ENCODE data around the gene SNAPC2.
"Not testable (repeated sequence)": the region's sequence is repeated elsewhere in the genome, so short reads cannot be mapped to it uniquely, and the experiment has no call there.

The SNAPC2 gene

DNA sequence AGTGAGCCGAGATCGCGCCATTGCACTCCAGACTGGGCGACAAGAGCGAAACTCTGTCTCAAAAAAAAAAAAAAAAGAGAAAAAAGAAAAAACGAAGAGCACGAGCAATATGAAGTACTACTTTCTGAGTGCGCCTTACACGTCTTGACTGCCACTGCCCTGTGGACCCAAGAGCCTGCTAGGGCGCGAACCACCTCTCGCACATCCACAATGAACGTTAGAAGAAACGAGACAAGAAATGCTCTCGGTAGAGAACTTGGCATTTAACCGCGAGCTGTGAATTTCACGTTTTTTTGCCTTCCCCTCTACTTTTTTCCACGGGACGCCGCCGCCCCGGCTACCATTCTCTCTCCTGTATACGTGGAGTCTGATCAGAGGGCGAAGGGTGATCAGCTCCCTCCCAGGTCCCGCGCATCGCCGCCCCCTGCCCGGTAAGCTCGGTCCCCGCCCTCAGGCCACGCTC lies 22.9 kb downstream of the SNAPC2 start:
- Histone ChIP-seq H3K4me3 (ENCODE audit: low read length) (peak overlapping the region; percentile 89), H3K36me3 (ENCODE audit: control insufficient read depth, insufficient read depth, low read length) (peaks cover 4% of the 10 kb centered on the region), H3K9ac (ENCODE audit: low read length) (peak overlapping the region; percentile 98), H3K27me3 (ENCODE audit: control insufficient read depth, insufficient read depth, low read length) (no peaks in the 10 kb centered on the region), H3K9me3 (ENCODE audit: control insufficient read depth, low read length) (no peaks in the 10 kb centered on the region), H3K4me1 (ENCODE audit: control insufficient read depth, insufficient read depth, low read length) (peaks cover 9% of the 10 kb centered on the region)

DNA sequence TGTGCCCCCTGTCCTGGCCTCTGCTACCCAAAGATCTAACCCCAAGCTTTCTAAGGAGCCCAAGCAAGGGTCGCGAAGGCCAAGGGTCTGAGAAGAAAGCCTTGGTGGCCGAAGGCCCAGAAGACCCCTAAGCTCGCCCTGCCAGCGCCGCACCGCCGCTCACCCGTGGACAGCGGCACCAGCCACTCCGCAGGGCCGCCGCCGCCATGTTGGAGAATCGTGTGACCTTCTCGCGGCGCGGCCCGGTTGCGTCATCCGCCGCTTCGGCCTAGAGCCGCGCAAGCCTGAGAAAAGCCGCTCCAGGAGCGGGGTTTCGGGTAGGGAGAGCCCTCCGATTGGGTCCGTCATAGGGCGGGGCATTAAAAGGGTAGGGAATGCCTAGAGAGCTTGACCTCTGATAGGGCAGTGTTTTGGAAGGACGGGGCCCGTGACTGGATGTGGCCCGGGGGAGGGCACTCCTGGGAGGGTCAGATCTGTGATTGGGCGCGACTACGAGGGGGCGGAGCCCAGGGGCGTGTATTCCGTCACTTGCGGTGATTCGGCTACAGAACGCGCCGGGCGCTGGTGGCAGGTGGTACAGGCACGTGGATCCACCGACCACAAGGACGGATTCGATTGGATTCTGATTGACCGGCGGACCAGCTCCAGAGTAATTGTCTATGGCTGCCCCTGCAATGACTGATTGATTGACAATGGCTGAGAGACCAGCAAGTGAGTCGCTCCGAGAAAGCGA lies 23.5 kb downstream of the SNAPC2 start, which contains the start of gene TIMM44:
TIMM44 (minus strand) TSS at position 223 of the 733 bp plus-strand sequence; CDS start at position 208, 15 bp downstream.
- peaks cover 9% of the 10 kb centered on the region for H3K4me1 ChIP-seq (ENCODE audit: control insufficient read depth, insufficient read depth, low read length)
- H3K27me3 ChIP-seq (ENCODE audit: control insufficient read depth, insufficient read depth, low read length) = no peaks in the 10 kb centered on the region

DNA sequence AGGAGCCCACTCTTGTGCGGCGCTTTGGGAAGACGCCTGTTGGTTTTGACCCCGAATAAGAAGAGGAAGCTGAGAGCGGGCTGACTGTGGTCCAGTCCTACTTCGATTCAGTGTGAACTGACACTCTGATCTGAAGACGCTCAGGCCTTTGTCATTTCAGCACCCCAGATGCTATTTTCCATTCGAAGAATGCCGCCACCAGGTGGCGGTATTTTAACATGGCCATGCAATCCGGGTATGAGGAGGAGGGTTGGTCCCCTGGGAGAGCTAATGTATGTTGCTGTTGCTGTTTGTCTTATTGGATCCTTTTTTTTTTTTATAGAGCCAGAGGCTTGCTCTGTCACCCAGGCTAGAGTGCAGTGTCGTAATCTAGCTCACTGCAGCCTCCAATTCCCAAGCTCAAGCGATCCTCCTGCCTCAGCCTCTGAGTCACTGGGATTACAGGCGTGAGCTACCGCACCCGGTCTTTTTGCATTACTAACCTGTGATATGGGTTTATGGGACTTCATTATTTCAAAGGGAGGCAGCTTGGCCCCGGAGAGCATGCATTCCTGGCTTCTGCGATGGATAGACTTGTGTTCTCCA lies 24.1 kb downstream of the SNAPC2 start:
- no peaks in the 10 kb centered on the region for H3K9me3 ChIP-seq (ENCODE audit: control insufficient read depth, low read length)
- H3K9ac ChIP-seq (ENCODE audit: low read length) = peak overlapping the region; percentile 98
- peaks cover 9% of the 10 kb centered on the region for H3K4me1 ChIP-seq (ENCODE audit: control insufficient read depth, insufficient read depth, low read length)
- peaks cover 4% of the 10 kb centered on the region for H3K36me3 ChIP-seq (ENCODE audit: control insufficient read depth, insufficient read depth, low read length)
- H3K4me3 ChIP-seq (ENCODE audit: low read length) = peak overlapping the region; percentile 85
- no peaks in the 10 kb centered on the region for H3K27me3 ChIP-seq (ENCODE audit: control insufficient read depth, insufficient read depth, low read length)

More for the DNA sequence above, 23.5 kb downstream of the SNAPC2 start, which contains the start of gene TIMM44:
- H3K9ac ChIP-seq (ENCODE audit: low read length) = peak within 1 kb of the TSS; percentile 98
- peak within 1 kb of the TSS; percentile 89 for H3K4me3 ChIP-seq (ENCODE audit: low read length)
- peaks cover 4% of the 10 kb centered on the region for H3K36me3 ChIP-seq (ENCODE audit: control insufficient read depth, insufficient read depth, low read length)
- no peaks in the 10 kb centered on the region for H3K9me3 ChIP-seq (ENCODE audit: control insufficient read depth, low read length)

DNA sequence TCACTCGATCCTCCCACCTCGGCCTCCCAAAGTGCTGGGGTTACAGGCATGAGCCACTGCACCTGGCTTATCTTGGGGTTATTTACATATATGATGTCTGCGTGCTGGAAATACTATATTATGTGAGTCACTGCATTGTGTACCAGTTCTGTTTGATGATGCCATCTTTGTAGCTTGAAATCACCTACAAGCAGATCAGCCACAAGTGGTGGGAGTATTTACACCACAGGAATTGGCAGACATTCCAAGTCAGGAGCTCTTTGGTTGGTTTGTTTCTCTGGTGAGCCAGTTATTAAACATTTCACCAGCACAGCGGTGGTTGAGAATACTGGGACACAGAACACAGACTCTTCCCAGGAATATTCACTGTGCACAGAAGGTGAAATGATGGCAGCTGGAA lies 27.8 kb downstream of the SNAPC2 start:
- Histone ChIP-seq H3K4me3 (ENCODE audit: low read length) (no peak overlapping the region), H3K36me3 (ENCODE audit: control insufficient read depth, insufficient read depth, low read length) (no peaks in the 10 kb centered on the region), H3K4me1 (ENCODE audit: control insufficient read depth, insufficient read depth, low read length) (peaks cover under 1% of the 10 kb centered on the region)

DNA sequence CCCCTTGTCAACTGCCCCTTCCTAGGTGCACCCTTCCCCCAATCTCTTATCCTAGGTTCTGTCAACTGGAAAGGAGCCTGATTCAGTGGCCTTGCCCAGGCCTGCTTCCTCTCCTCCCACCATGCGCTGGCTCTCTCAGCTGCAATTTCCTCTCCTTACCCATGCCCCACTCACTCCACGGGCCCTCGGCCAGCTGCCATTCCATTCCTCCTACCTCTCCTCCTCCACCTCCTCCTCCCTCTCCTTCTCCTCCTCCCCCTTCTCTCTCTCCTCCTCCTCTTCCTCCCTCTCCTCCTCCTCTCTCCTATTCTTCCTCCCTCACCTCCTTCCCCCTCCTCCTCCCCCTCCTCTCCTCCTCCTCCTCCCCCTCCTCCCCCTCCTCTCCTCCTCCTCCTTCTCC lies 32.9 kb downstream of the SNAPC2 start:
- H3K4me1 ChIP-seq (ENCODE audit: control insufficient read depth, insufficient read depth, low read length) = no peaks in the 10 kb centered on the region
- H3K27me3 ChIP-seq (ENCODE audit: control insufficient read depth, insufficient read depth, low read length) = no peaks in the 10 kb centered on the region
- no peak overlapping the region for H3K4me3 ChIP-seq (ENCODE audit: low read length)
- H3K36me3 ChIP-seq (ENCODE audit: control insufficient read depth, insufficient read depth, low read length) = no peaks in the 10 kb centered on the region
- H3K9ac ChIP-seq (ENCODE audit: low read length) = no peak overlapping the region
- no peaks in the 10 kb centered on the region for H3K9me3 ChIP-seq (ENCODE audit: control insufficient read depth, low read length)

More for the DNA sequence above, 27.8 kb downstream of the SNAPC2 start:
- Histone ChIP-seq H3K9me3 (ENCODE audit: control insufficient read depth, low read length) (no peaks in the 10 kb centered on the region), H3K9ac (ENCODE audit: low read length) (no peak overlapping the region), H3K27me3 (ENCODE audit: control insufficient read depth, insufficient read depth, low read length) (no peaks in the 10 kb centered on the region)

DNA sequence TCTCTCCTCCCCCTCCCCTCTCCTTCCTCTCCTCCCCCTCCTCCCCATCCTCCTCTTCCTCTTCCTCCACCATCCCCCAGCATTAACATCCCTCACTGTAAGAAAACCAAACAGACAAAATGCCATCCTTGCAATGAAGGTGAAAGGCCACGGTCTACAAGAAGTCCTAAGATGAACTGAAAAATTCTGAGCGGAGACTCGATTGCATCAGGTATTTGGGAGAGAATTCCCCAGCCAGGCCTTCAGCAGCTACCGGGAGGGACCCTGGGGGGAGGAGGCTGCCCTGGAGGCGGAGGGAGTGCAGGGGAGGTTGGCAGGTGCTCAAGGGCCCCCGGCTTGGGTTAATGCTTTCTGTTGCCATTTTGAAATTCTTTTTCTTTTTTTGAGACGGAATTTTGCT lies 33.4 kb downstream of the SNAPC2 start:
- Histone ChIP-seq H3K4me1 (ENCODE audit: control insufficient read depth, insufficient read depth, low read length) (no peaks in the 10 kb centered on the region), H3K9me3 (ENCODE audit: control insufficient read depth, low read length) (no peaks in the 10 kb centered on the region), H3K27me3 (ENCODE audit: control insufficient read depth, insufficient read depth, low read length) (no peaks in the 10 kb centered on the region)

DNA sequence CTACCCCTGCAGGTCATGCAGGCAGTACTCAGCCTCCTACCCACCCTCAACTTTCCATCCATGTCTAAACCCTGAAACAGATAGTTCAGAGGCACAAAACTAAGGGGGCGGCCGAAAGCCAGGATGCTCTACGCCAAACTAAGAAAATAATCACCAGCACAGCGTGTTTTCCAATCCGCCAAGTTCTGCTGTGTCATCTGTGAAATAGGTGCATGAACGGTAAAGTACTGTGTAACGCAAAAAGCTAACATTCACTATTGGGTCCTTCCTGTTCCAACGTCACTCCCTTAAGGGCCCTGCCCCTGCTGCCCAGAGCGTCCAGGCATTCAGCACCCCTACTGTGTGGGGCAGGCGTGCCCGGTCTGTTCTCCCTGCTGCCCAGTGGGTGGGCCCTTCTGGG lies 35.6 kb downstream of the SNAPC2 start:
- Histone ChIP-seq H3K4me1 (ENCODE audit: control insufficient read depth, insufficient read depth, low read length) (no peaks in the 10 kb centered on the region), H3K27me3 (ENCODE audit: control insufficient read depth, insufficient read depth, low read length) (no peaks in the 10 kb centered on the region), H3K9ac (ENCODE audit: low read length) (no peak overlapping the region), H3K9me3 (ENCODE audit: control insufficient read depth, low read length) (no peaks in the 10 kb centered on the region), H3K36me3 (ENCODE audit: control insufficient read depth, insufficient read depth, low read length) (no peaks in the 10 kb centered on the region), H3K4me3 (ENCODE audit: low read length) (no peak overlapping the region)

More for the DNA sequence above, 33.4 kb downstream of the SNAPC2 start:
- no peak overlapping the region for H3K4me3 ChIP-seq (ENCODE audit: low read length)
- no peak overlapping the region for H3K9ac ChIP-seq (ENCODE audit: low read length)
- no peaks in the 10 kb centered on the region for H3K36me3 ChIP-seq (ENCODE audit: control insufficient read depth, insufficient read depth, low read length)

DNA sequence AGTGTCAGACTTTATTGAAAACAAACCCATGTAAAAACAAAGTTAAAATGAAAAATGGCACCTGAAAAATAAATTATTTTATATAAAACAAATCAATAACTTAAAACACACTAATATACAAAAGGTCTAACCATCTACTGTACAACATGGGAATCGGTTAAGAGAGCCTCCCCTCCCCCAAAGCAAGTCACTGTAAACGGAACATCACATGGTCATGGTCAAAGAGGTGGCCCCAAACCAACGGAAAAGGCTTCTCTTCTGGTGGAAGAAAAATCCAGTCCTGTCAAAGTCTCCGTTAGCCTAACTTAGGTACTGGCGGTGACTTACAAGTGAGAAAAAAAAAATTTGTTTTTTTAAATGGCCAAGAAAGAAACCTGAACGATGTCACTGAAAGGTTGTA lies 39.1 kb downstream of the SNAPC2 start:
- H3K9ac ChIP-seq (ENCODE audit: low read length) = no peak overlapping the region
- no peaks in the 10 kb centered on the region for H3K36me3 ChIP-seq (ENCODE audit: control insufficient read depth, insufficient read depth, low read length)
- no peaks in the 10 kb centered on the region for H3K9me3 ChIP-seq (ENCODE audit: control insufficient read depth, low read length)
- no peaks in the 10 kb centered on the region for H3K4me1 ChIP-seq (ENCODE audit: control insufficient read depth, insufficient read depth, low read length)
- H3K4me3 ChIP-seq (ENCODE audit: low read length) = no peak overlapping the region
- no peaks in the 10 kb centered on the region for H3K27me3 ChIP-seq (ENCODE audit: control insufficient read depth, insufficient read depth, low read length)

DNA sequence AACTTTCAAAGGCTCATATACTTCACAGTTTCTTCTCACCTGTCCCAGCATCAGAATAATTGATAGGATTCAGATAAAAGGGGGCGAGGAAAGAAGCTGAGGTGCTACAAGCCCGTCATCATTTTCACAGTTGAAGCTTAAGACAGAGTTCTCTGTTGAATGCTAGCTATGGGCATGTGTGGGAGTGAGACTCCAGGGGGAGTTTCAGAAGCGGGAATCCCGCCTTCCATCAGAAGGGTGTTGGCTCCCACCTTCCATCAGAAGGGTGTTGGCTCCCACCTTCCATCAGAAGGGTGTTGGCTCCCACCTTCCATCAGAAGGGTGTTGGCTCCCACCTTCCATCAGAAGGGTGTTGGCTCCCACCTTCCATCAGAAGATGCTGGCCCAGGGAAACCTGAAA lies 40.9 kb downstream of the SNAPC2 start:
- not testable (repeated sequence) for H3K4me1 ChIP-seq (ENCODE audit: control insufficient read depth, insufficient read depth, low read length); H3K27me3 ChIP-seq (ENCODE audit: control insufficient read depth, insufficient read depth, low read length); H3K9ac ChIP-seq (ENCODE audit: low read length); H3K4me3 ChIP-seq (ENCODE audit: low read length); H3K9me3 ChIP-seq (ENCODE audit: control insufficient read depth, low read length); H3K36me3 ChIP-seq (ENCODE audit: control insufficient read depth, insufficient read depth, low read length)

DNA sequence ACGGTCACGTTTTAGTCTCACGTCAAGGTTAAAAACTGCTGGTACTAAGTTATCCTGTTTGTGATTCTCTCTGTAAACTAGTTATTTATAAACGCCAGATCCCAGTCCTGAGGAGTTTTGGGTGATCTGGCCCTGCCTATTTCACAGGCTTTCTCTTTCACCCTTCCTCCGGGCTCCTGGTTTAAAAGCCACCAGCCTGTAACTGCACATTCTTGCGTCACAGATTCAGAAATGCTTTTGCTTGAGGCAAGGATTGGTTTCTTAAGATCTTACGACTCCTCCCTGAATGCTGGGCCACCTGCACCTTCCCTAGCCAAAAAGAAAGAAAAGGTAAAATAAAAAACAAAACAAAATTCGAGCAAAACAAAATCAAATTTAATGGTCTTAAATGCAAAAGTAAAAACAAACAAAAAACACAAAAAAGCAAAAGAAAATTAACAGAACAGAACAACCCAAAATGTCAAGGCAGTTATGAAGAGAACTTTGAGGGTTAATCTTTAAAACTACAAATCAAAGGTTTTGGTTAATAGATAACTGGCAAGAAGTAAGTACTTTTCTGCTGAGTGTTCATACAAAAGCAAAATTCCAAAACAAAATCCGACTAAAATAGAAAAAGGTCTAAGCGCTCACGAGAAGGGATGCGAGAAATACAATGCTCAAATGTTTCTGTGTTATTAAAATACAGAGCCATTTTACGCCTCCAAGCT lies 41.9 kb downstream of the SNAPC2 start:
- Histone ChIP-seq H3K9me3 (ENCODE audit: control insufficient read depth, low read length) (no peaks in the 10 kb centered on the region), H3K36me3 (ENCODE audit: control insufficient read depth, insufficient read depth, low read length) (no peaks in the 10 kb centered on the region), H3K4me3 (ENCODE audit: low read length) (no peak overlapping the region), H3K9ac (ENCODE audit: low read length) (no peak overlapping the region), H3K27me3 (ENCODE audit: control insufficient read depth, insufficient read depth, low read length) (no peaks in the 10 kb centered on the region), H3K4me1 (ENCODE audit: control insufficient read depth, insufficient read depth, low read length) (no peaks in the 10 kb centered on the region)

DNA sequence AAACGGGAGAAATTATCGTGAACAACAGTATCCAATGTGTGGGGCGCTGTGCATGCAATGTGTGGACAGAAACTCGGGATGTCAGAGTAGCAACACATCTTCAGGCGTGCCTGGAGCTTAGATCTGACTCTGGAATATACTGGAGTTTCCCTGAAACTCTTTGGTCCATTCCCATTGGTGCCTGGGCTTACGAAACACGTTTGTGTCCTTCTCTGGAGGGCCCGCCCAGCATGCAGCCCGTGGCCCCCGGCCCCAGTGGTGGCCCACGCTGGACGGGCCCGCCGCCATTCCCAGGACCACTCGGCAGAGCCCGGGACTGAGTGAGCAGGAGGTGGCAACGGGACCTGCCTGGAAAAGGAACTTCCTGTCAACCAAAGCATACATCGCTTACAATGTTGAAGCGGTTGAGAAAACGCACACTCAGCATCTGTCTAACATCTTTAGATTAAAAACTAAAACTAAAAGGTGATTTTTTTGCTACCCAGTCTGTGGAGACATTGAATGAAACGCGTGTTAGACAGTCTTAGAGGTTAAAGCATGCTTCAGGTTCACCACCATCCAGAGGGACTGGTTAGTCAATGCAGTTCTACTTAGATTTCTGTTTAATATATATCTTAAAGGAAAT lies 42.6 kb downstream of the SNAPC2 start:
- H3K36me3 ChIP-seq (ENCODE audit: control insufficient read depth, insufficient read depth, low read length) = no peaks in the 10 kb centered on the region
- H3K4me1 ChIP-seq (ENCODE audit: control insufficient read depth, insufficient read depth, low read length) = no peaks in the 10 kb centered on the region

DNA sequence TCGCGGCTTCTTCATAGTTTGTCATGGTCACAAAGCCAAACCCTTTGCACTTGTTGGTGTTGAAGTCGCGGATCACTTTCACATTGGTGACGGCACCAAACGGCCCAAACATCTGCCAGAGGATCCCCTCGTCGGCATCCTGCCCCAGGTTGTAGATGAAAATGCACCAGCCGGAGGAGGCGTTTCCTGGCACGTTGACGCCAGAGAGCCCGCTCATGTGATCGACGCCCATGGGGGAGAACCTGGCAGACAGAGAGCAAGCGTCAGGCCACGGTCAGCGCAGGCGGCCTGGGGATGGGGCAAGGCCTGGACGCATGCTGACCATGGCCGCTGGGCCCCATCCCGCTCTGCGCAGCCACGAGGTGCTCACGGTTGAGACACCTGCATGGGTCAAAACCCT lies 43.4 kb downstream of the SNAPC2 start:
- Histone ChIP-seq H3K9ac (ENCODE audit: low read length) (no peak overlapping the region), H3K9me3 (ENCODE audit: control insufficient read depth, low read length) (no peaks in the 10 kb centered on the region), H3K36me3 (ENCODE audit: control insufficient read depth, insufficient read depth, low read length) (no peaks in the 10 kb centered on the region), H3K4me3 (ENCODE audit: low read length) (no peak overlapping the region), H3K4me1 (ENCODE audit: control insufficient read depth, insufficient read depth, low read length) (no peaks in the 10 kb centered on the region), H3K27me3 (ENCODE audit: control insufficient read depth, insufficient read depth, low read length) (no peaks in the 10 kb centered on the region)

More for the DNA sequence above, 42.6 kb downstream of the SNAPC2 start:
- Histone ChIP-seq H3K4me3 (ENCODE audit: low read length) (no peak overlapping the region), H3K9ac (ENCODE audit: low read length) (no peak overlapping the region), H3K9me3 (ENCODE audit: control insufficient read depth, low read length) (no peaks in the 10 kb centered on the region), H3K27me3 (ENCODE audit: control insufficient read depth, insufficient read depth, low read length) (no peaks in the 10 kb centered on the region)
